T-helper 9 cell (primary cell): ENCODE results near the gene TRAFD1.
A peak's percentile ranks its signal among the peaks of the same experiment; 100 is the strongest.
"Not testable (repeated sequence)": the region's sequence is repeated elsewhere in the genome, so short reads cannot be mapped to it uniquely, and the experiment has no call there.

Experiments used
- DNase-seq: peaks from one replicate; pipeline ENCODE4 v3.0.0-alpha.2; 2020
- total RNA-seq, 2 donors: gene quantifications; one replicate each; lab custom pipeline; 2026; lab: John Stamatoyannopoulos, UW

The TRAFD1 gene, protein sequence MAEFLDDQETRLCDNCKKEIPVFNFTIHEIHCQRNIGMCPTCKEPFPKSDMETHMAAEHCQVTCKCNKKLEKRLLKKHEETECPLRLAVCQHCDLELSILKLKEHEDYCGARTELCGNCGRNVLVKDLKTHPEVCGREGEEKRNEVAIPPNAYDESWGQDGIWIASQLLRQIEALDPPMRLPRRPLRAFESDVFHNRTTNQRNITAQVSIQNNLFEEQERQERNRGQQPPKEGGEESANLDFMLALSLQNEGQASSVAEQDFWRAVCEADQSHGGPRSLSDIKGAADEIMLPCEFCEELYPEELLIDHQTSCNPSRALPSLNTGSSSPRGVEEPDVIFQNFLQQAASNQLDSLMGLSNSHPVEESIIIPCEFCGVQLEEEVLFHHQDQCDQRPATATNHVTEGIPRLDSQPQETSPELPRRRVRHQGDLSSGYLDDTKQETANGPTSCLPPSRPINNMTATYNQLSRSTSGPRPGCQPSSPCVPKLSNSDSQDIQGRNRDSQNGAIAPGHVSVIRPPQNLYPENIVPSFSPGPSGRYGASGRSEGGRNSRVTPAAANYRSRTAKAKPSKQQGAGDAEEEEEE
- 32.8 to 57.1 reads per million in 2 donors for total RNA-seq

DNA sequence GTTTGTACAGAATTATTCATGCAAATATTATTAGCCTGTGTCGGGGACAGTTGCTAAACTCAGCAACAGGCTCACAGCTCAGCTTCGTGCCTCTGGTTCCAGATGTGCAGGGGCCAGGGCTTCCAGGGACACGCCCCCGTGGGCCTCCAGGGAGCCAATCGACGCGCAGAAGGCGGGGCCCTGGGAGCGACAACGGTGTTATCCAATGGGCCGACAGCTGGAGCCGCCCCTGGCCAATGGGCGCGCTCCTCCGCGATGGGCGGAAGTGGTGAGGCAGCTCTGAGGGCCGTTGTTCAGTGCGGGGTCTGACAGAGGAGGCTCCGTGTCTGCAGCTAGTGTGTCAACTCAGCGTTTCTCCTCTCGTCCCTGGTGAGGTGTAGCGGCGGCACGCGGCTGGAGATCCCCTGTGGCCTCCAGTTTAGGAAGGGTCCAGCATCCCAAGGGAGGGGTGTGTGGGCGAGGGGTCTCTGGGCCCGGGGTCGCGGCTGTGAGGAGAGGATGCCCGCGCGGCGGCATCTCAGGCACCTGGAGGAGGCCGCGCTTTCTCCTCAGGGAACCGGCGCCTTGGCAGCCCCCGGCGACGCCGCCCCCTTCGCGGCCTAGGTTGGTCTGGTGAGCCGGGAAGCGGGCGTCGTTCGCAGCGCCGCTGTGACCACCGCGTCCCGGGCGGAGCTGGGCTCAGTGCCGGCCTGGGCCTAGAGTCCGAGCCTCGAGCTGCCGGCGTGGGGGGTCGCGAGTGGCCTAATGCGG is at the start of gene TRAFD1:
Gene TRAFD1, plus strand, starts transcription at position 311 of the 750 bp plus-strand sequence. CDS start 4,963 bp downstream, outside the sequence.
- peak; percentile 96 for DNase-seq

DNA sequence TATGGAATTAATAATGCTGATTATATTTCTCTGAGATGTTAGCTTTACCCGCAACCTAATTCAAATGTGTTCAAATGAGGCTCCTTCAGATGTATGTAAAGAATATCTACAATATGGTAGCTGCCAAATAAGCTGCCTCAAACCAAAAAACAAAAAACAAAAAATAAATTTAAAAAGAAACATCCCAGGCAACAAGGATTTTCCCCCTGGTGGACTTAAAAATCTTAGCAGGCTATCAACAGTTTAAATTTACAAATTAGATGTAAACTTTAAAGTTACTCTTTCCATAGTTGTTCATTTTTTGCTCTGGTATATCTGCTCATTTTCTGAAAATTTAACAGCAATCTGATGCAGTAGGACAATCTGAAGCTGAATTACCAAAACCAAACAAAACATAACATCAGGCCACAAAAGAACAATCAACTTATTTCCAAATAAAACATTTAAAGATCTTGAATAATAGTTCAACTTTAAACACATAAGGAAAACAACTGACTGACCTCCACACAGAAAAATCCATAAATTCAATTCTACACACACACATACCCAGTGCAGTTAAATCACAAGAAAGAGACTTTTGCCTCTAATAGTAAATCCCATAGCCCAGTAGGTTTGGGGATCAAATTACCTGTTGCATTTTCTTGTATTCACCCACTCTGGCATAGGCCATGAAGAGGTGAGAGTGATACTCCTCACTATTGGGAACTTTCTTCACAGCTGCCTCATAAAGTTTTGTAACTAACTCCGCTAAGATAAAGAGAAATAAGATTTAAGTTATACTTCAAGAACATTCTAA is 38.1 kb upstream of the TRAFD1 start:
- DNase-seq, result no peak

DNA sequence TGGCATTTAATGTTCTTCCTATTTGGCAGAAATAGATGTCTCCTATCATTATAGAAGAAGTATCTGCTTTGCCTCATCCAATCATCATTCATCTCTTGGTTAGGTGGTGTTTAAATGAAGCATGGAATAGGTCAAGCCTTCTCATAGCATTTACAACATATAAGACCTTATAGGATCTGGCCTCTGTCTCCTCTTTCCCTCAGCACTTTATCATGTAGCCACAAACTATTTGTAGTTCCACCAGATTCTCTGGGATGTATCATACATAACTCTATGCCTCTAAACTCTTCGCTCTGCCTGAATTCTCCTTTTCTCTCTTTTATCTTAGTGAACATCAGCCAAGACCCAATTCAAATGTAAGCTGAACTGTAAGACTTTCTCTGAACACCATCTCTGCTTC is 37.5 kb upstream of the TRAFD1 start:
- DNase-seq, result no peak

DNA sequence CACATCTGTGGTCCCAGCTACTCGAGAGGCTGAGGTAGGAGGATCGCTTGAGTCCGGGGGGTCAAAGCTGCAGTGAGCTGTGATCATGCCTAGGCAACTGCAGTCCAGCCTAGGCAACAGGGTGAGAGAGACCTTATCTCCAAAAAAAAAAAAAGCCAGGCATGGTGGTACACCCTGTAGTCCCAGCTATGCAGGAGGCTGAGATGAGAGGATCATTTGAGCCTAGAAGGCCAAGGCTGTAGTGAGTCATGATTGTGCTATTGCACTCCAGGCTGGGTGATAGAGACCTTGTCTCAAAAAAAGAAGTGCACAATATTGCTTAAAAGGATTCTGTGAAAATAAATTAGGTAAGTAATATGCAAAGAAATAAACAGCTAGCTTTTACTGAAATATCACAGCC is 33.8 kb upstream of the TRAFD1 start:
- no peak for DNase-seq

DNA sequence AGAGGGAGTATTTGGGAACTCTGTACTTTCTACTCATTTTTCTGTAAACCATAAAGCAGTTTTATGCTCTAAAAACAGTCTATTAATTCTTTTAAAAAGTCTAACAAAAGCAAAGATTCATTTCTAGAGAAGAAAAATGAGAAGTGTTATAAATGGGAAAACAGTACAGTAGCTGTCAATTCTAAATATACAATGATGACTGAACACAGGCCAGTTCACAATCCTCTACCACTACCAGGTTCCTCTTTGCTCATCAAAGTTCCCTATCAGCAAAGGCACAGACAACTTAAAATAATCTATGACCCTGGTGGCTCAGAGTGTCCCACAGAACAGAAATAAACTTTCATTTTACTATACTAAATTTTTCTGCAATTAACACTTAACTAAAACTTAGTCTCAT is 29.3 kb upstream of the TRAFD1 start:
- no peak for DNase-seq

DNA sequence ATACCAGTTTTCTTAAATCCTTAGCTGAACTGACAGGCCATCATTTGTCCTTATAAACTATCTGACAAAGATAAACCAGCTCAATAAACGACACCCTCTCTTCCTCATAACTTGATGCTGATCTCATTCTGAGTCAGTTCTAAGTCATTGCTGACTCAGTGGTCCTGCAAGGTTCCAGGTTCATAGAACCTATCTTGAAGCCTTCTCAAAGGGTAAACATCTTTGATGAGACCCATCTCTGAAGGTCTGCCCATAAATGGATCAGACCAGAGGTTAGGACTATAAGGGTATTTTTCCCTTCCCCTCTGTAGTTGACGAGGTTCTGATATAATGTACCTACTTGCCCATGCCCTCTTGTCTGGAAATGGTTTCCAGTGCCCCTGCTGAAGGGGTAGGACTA is 28.7 kb upstream of the TRAFD1 start:
- no peak for DNase-seq

DNA sequence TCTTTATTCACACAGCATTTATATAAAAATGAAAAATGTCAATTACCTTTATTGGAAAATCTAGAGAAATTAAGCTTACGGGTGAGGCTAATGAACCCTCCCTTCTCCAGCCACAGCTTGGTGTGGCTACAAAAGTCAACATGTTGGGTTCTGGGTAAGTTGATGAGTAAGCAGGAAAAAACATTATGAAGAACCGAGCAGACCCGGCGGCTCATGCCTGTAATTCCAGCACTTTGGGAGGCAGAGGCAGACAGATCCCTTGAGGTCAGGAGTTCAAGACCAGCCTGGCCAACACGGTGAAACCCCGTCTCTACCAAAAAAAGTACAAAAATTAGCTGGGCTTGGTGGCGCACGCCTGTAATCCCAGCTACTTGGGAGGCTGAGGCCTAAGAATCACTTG is 27.7 kb upstream of the TRAFD1 start:
- DNase-seq, result no peak

DNA sequence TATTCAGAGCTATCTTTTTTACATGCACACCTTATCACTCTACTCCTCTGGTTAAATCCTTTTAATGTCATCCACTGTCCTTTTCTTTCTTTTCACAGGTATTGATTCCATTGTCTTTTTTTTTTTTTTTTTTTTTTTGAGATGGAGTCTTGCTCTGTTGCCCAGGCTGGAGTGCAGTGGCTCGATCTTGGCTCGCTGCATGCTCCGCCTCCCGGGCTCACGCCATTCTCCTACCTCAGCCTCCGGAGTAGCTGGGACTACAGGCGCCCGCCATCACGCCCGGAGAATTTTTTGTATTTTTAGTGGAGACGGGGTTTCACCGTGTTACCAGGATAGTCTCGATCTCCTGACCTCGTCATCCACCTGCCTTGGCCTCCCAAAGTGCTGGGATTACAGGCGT is 24.9 kb upstream of the TRAFD1 start:
- DNase-seq, result not testable (repeated sequence)

DNA sequence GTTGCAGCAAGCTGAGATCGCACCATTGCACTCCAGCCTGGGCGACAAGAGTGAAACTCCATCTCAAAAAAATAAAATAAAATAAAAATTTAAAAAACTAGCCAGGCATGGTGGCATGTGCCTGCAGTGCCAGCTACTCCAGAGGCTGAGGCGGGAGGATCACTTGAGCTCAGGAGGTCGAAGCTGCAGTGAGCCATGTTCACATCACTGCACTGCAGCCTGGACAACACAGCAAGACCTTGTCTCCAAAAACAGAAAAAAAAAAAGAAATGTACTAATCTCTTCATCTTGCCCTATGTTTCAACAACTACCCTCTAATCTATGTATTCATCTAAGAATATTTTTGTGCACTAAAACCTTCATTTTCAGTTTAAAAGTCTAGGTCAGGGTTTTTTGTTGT is 23.2 kb upstream of the TRAFD1 start:
- DNase-seq, result no peak

DNA sequence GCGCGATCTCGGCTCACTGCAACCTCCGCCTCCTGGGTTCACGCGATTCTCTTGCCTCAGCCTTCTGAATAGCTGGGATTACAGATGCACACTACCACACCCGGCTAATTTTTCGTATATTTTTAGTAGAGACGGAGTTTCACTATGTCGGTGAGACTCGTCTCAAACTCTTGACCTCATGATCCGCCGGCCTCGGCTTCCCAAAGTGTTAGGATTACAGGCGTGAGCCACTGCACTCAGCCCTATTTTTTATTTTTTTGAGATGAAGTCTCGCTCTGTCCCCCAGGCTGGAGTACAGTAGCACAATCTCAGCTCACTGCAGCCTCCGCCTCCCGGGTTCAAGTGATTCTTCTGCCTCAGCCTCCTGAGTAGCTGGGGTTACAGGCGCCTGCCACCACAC is 22.6 kb upstream of the TRAFD1 start:
- not testable (repeated sequence) for DNase-seq

DNA sequence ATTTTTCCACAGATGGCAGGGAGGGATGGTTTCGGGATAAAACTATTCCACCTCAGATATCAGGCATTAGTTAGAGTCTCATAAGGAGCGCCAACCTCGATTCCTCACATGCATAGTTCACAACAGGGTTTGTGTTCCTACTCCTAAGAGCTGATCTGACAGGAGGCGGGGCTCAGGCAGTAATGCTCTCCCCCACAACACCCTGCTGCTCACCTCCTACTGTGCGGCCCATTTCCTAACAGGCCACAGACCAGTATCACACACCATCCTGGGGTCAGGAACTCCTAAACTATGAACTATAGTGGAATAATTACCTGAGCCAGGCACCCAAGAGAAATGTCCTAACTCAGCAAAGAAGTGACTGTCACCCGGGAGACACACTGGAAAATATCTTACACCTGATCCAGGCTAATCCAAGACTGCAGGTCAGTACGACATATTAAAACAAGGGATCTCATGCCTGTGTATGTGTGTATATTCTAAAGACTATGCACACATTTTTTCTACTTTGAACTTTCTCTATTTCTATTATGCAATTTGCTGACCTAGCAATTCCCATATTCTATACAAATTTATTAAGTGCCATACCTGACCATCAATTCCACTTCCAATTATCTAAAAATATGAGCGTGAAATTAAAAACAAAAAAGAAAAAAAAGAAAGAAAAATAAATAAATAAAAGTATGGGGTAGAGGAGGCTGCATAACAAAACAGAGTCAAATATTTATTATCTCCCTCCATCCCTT is 21.4 kb upstream of the TRAFD1 start:
- no peak for DNase-seq

DNA sequence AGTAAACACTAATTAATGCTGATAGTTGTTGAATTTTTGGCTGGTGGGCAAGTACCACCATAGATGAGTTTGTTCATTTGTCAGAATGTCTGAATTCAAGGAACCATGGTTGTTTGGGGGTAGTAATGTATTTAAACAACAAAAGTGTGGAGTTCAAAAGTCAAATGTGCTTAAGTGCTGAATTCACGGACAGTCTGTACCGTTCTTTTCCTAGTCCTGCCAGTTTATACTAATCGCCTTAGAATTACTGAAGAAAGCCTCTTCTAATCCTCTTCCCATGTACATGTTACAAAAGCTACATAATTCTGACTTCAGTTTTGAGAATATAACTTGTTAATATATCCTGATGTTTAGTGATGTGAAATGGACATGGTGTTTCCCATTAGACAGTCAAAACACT is 19.5 kb upstream of the TRAFD1 start:
- DNase-seq, result no peak

DNA sequence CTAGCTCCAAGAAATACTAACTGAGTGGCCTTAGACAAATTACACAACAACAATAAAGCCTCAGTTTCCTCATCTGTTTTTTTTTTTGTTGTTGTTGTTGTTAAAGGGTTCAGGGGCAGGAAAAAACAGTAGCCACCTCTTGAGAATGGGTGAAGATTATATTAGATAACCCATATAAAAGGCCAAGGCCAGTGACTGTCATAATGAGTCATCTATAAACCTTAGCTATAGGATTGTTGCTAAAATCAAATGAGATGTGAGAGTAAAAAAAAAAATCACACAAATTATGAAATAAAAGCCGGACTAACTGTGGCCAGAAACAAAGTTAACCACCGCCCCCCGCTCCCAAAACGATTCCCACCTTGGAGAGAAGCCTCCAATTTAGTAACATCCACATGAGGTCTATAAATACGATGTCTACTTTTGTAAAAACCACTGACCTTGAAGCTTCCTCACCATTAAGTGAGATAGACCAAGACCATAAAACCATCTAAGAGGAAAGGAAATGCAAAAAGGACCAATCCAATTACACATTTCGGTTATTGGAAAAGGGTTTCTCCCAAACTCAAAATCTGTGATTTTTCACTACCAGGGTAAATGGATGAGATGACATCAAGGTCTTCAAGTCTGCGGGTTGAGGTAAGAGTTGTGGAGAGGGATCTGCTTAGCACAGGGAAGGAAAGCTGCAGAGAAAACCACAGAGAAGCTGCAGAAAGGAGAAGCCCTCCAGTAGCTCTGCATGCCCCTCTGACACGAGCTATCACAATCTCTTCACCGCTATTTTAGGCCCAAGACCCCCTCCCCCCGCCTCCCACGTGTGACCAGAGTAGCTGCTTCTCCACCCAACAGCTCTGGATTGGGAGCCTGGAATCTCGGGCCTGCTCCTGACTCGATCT is 17.8 kb upstream of the TRAFD1 start:
- no peak for DNase-seq

DNA sequence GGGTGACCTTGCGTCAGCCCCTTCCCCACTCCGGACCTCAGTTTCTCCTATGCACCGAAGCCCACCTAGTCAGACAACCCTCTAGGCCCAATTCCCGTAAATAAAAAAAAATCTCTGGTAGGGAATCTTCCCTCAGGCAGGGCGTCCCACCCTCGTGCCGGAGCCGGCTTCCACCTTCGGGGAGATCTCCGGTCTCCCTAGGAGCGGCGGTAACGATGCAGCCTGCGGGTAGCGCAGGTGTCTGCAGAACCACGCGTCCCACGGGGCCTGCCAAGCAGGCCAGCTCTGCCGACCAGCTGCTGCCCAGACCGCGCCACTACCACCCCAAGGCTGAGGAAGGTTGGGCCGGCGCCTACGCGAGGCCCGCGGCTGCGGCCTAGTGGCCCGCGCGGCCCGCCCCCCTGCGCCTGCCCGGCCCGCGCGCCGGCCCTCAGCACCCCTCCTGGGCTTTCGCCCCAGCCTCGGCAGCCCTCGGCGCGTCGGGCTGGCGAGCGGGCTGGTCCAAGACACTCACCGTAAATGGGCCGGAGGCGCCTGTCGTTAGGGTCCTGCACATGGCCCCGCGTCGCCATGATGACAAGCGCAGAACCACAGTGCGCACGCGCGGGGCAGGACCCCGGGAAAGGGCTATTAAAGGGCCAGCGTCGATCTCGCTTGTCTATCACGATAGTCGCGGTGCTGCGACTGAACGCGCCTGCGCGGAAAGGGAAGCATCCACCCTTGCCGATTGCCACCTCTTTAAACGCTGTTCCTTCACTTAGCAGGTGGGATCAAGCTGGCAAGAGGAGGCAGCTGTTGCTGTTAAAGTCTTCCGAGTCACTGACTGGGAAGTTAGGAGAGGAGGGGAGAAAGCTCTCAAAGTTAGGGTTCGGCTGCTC is 16.9 kb upstream of the TRAFD1 start, which contains the start of gene NAA25:
Gene NAA25, minus strand, starts transcription at position 582 of the 878 bp plus-strand sequence. Its CDS starts 10 bp downstream, at position 572.
- peak; percentile 85 for DNase-seq

DNA sequence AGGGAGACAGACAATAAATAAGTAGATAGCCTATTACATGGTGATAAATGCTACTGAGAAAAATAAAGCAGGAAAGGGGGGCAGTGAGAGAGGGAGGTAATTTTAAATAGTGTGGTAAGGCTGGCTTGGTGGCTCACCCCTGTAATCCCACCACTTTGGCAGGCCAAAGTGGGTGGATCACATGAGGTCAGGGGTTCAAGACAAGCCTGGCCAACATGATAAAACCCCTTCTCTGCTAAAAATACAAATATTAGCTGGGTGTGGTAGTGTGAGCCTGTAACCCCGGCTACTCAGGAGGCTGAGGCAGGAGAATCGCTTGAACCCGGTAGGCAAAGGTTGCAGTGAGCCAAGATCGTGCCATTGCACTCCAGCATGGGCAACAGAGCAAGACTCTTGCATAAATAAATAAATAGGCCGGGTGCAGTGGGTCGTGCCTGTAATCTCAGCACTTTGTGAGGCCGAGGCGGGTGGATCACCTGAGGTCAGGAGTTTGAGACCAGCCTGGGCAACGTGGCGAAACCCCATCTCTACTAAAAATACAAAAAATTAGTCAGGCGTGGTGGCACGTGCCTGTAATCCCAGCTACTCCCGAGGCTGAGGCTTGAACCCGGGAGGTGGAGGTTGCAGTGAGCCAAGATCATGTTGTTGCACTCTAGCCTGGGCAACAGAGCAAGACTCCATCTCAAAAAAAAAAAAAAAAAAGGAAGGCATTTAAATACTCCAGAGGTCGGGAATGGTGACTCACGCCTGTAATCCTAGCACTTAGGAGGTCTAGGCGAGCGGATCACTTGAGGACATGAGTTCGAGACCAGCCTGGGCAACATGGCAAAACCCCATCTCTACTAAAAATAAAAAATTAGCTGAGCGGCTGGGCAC is 14.3 kb upstream of the TRAFD1 start:
- not testable (repeated sequence) for DNase-seq

DNA sequence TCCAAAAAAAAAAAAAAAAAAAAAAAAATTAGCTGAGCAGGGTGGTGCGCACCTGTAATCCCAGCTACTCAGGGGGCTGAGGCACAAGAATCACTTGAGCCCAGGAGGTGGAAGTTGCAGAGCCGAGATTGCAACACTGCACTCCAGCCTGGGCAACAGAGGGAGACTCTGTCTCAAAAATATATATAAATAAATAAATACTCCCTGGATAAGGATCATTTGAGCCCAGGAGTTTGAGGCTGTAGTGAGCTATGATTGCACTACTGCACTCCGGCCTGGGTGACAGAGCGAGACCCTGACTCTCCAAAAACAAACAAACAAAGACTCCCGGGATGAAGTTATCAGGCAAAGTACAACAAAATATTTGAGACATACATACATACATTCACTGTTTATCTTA is 13.4 kb upstream of the TRAFD1 start:
- no peak for DNase-seq

DNA sequence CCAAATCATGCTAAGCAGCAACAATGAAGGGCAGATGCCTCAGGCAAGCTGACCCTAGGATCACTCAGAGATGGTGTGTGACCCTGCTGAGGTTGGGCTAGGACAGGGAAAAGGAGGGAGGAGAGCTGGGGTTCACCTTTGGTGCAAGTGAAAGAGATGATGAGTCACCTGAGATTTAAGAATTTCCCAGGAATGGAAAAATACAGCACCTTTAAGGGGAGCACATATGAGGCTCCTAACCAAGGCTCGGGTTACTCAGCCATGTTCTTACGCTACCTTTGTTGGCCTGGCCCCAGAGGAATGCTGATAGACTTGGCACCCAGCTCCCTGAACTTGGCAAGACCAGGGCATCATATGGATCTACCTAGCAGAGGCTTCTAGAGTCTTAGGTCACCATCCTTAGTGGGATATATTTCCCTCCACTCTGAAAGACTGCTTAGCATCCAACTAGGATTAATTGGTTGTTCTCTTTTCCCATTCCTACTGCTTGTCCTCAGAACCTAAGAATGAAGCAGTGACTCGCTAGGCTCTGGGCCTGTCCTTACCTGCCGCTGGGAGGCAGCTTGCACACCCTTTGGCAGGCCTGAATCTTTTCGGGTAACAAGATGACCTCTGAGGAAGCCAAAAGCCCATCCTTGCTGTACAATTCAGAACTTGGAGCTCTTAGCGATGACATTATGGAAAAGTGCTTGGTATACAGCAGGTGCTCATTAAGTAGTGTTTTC is 12.8 kb upstream of the TRAFD1 start:
- no peak for DNase-seq
